Measurements from ENCODE around the gene HES7. TPM values are rescaled to one million over a fixed set of nuclear protein-coding genes. Genes with fewer than 3 reads are reported as not detected.

HES7 gene
- total RNA-seq, 6 experiments from 2014 or later = not detected

DNA sequence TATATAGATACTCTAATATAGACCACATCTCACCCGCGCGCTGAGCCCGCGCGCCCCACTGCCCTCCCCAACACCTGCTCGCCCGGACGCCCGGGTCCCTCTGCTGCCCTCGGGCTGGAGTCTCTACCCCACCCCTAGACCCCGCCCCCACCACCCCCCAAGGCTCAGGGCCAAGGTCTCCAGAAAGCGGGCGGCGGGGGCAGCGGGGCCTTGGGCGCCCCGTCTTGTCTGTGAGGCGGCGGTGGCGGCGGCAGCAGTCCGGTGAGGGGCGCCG lies 2.6 kb downstream of the HES7 start:
- peaks cover 0 to 48% of the 10 kb centered on the region in 2 donors for H3K27me3 ChIP-seq
- ATAC-seq (no peak), DNase-seq (no peak)
- no peak overlapping the region for H3K27ac ChIP-seq
- no CpG with 5 or more reads among the region's 25 CpGs for WGBS (ENCODE audit: insufficient coverage, low coverage, low lambda C conversion rate, missing lambda C conversion rate)
- no peaks in the 10 kb centered on the region for H3K36me3 ChIP-seq
- intact Hi-C loops (cut with DNase I) = no loop called here
- peak overlapping the region; percentile 26 to 50 (median 30) for H3K4me3 ChIP-seq
- no peak for TF ChIP-seq POLR2A (IDR thresholded peaks at IDR 0.05)
- TF ChIP-seq, protein P1, sequence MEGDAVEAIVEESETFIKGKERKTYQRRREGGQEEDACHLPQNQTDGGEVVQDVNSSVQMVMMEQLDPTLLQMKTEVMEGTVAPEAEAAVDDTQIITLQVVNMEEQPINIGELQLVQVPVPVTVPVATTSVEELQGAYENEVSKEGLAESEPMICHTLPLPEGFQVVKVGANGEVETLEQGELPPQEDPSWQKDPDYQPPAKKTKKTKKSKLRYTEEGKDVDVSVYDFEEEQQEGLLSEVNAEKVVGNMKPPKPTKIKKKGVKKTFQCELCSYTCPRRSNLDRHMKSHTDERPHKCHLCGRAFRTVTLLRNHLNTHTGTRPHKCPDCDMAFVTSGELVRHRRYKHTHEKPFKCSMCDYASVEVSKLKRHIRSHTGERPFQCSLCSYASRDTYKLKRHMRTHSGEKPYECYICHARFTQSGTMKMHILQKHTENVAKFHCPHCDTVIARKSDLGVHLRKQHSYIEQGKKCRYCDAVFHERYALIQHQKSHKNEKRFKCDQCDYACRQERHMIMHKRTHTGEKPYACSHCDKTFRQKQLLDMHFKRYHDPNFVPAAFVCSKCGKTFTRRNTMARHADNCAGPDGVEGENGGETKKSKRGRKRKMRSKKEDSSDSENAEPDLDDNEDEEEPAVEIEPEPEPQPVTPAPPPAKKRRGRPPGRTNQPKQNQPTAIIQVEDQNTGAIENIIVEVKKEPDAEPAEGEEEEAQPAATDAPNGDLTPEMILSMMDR (IDR thresholded peaks at IDR 0.05) = no peak
- H3K9me3 ChIP-seq = no peaks in the 10 kb centered on the region
- peaks cover 0 to 69% (median 20%) of the 10 kb centered on the region in 4 donors for H3K4me1 ChIP-seq

DNA sequence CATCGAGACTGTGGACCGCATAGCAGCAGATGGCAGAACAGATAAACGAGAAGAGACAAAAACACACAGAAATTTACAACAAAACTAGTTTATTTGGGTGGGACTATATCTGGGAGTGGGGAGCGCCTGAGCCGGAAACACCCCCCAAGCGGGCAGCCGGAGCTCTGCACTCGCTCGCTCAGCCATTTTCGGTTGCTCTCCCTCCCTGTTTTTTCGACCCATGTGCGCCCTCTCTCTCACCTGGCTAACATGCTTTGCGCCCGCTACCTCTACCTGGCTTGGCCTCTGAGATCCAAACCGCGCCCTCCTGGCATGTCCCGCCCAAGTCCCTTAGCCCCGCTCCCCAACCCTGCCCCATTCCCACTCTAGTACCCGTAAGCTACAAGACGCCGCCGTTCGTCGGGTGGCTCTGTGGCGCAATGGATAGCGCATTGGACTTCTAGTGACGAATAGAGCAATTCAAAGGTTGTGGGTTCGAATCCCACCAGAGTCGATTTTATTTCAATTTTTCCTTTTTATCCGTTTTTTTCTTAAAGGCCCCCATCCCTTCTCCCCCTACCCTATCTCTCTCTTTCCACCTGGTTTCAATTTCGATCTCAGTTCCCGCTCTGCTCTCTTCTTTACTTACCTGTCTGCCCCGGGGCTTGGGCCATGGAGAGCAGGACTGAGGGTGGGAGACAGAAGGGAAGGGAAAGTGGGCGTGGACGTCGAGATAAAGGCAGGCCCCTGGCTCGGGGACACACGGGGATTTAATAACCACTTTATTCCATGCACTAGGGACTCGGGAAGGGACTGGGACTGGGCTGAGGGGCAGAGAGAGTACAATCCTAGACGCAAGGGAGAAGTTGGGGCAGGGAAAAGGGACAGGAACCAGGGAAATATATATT lies 3.1 kb downstream of the HES7 start:
- Histone ChIP-seq H3K27ac (no peak overlapping the region), H3K4me3 (peak overlapping the region in 2 of 3 donors; percentile 30 to 50), H3K36me3 (no peaks in the 10 kb centered on the region), H3K27me3 (peaks cover 0 to 49% of the 10 kb centered on the region in 2 donors), H3K9me3 (no peaks in the 10 kb centered on the region), H3K4me1 (peaks cover 0 to 63% (median 18%) of the 10 kb centered on the region in 4 donors)
- peak in 3 of 4 donors; percentile 1 to 11 (median 8) for ATAC-seq
- under 1% methylated on average over 36 of the region's 40 CpGs for WGBS (ENCODE audit: insufficient coverage, low coverage, low lambda C conversion rate, missing lambda C conversion rate)
- TF ChIP-seq, protein P1 (IDR thresholded peaks at IDR 0.05) = peak in 2 of 4 donors; percentile 14 to 37
- no peak for TF ChIP-seq POLR2A (IDR thresholded peaks at IDR 0.05)
- intact Hi-C loops (cut with DNase I) = no loop called here
- DNase-seq = peak; percentile 59 to 68 (median 62)

DNA sequence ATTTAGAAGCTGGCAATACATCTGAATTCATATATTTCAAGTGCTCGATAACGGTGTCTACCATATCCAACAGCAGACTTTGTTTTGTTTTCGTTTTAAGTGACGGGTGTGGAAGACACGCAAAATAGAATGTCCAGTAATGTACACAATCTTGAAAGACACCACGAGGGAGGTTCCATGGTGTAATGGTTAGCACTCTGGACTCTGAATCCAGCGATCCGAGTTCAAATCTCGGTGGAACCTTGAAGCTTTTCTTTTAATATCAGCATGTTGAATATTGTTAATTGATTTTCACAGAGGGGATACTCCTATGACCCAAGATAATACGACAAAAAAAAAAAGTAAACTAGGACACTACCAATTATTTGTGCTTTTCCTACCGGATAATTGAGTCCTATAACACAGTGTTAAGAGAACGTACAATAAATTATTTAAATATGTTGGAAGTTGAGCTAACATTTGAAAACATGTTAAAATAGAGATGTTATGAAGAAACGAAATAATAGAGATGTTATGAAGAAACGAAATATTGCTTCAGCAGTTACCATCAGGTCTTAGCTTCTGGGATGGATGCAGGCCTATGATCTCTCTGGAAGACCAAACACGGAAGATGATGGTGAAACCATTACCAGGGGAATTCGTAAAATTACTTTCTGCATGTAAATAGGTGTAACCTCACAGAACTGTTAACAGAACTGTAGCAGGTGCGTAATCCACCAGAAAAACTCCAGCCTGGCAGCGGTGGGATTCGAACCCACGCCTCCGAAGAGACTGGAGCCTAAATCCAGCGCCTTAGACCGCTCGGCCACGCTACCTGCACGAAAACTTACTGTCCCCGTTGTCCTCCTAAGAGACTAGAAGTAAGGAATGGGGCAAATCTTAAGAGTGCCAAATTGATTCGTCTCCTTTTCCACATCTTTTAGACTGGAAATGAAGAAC lies 4.1 kb downstream of the HES7 start:
- H3K9me3 ChIP-seq = no peaks in the 10 kb centered on the region
- peak overlapping the region; percentile 29 to 49 (median 37) for H3K4me3 ChIP-seq
- peak; percentile 75 to 82 (median 77) for DNase-seq
- TF ChIP-seq, protein P1 (IDR thresholded peaks at IDR 0.05) = no peak
- TF ChIP-seq POLR2A (IDR thresholded peaks at IDR 0.05) = no peak
- H3K27me3 ChIP-seq = peaks cover 0 to 43% of the 10 kb centered on the region in 2 donors
- H3K4me1 ChIP-seq = peaks cover 0 to 54% (median 12%) of the 10 kb centered on the region in 4 donors
- under 1% methylated on average over 28 of the region's 28 CpGs for WGBS (ENCODE audit: insufficient coverage, low coverage, low lambda C conversion rate, missing lambda C conversion rate)
- intact Hi-C loops (cut with DNase I) = loop anchor here in 1 of 2 donors (10.0 kb wide), 1 partner anchor 55 kb away; no protein-coding TSS in a partner anchor
- peak overlapping the region; percentile 13 to 41 (median 33) for H3K27ac ChIP-seq
- ATAC-seq = peak; percentile 56 to 67 (median 60)
- H3K36me3 ChIP-seq = no peaks in the 10 kb centered on the region

DNA sequence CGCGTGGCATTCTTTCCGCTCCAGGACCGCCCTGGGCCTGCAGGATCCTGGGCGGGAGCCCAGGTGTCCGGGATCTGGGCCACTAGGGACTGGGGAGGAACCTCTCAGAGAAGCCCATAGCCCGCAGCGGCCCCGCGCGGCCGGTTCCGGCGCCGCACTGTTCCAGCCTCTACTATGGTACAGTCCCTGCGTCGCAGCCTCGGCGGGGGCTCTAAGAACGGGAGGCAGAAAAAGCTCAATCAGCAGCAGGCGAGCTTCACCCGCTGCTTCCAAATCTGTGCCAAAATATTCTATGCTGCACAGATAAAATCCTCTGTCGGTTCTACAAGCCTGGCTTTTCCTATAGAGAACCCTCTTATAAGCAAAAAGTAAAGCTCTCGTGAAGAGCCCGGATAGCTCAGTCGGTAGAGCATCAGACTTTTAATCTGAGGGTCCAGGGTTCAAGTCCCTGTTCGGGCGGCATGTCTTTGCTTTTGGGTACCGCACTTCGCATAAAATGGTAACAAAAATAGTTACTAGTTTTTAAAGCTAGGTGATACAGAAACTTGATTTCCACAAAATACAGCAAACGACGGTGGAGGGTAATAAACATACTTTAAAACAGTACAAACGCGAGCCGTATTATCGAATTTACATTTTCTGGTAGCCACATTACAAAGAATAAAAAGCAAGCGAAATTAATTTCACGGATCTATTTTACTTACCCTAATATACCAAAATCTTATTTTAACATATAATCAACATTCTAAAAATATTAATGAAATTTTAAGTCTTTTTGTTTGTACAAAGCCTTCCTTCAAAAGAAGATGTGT lies 4.9 kb downstream of the HES7 start:
- no peak for TF ChIP-seq POLR2A (IDR thresholded peaks at IDR 0.05)
- TF ChIP-seq, protein P1 (IDR thresholded peaks at IDR 0.05) = peak; percentile 86 to 94 (median 90)
- ATAC-seq (peak; percentile 76 to 88 (median 84)), DNase-seq (peak; percentile 88 to 93 (median 91))
- Histone ChIP-seq H3K36me3 (no peaks in the 10 kb centered on the region), H3K27me3 (peaks cover 0 to 35% of the 10 kb centered on the region in 2 donors), H3K4me1 (peaks cover 0 to 45% (median 10%) of the 10 kb centered on the region in 4 donors), H3K4me3 (peak overlapping the region; percentile 29 to 49 (median 37)), H3K9me3 (no peaks in the 10 kb centered on the region), H3K27ac (peak overlapping the region; percentile 13 to 41 (median 33))
- WGBS (ENCODE audit: insufficient coverage, low coverage, low lambda C conversion rate, missing lambda C conversion rate) = under 1% methylated on average over 23 of the region's 38 CpGs
- intact Hi-C loops (cut with DNase I) = loop anchor here in 1 of 2 donors (10.0 kb wide), 1 partner anchor 54 kb away; no protein-coding TSS in a partner anchor
